Activated T-cell treated with anti-CD3 and anti-CD28 coated beads for 1 hour (primary cell): ENCODE measurements around the gene THY1.
"Not testable (repeated sequence)": the region's sequence is repeated elsewhere in the genome, so short reads cannot be mapped to it uniquely, and the experiment has no call there.

Experiments used
- DNase-seq: peaks from one replicate; pipeline ENCODE4 v3.0.0-alpha.2; 2020; ENCODE audit warnings: low read depth

Gene THY1

GRCh38 chr11:119445379-119445778, 22.4 kb upstream of the THY1 start:
- no peak for DNase-seq

GRCh38 chr11:119441898-119442243, 18.9 kb upstream of the THY1 start:
- DNase-seq = no peak

GRCh38 chr11:119438599-119438998, 15.6 kb upstream of the THY1 start:
- DNase-seq = no peak

- DNase-seq = not testable (repeated sequence)
Observed at GRCh38 chr11:119437521-119437920, 14.5 kb upstream of the THY1 start.

- no peak for DNase-seq
Observed at GRCh38 chr11:119436711-119437110, 13.7 kb upstream of the THY1 start.

- DNase-seq = no peak
Observed at GRCh38 chr11:119436093-119436492, 13.1 kb upstream of the THY1 start.

GRCh38 chr11:119434591-119435330, 11.8 kb upstream of the THY1 start:
- no peak for DNase-seq

GRCh38 chr11:119433358-119433725, 10.4 kb upstream of the THY1 start:
- DNase-seq = no peak

- DNase-seq = no peak
Observed at GRCh38 chr11:119432484-119433357, 9.7 kb upstream of the THY1 start.

- no peak for DNase-seq
Observed at GRCh38 chr11:119431523-119431922, 8.6 kb upstream of the THY1 start.

- no peak for DNase-seq
Observed at GRCh38 chr11:119427279-119427678, 4.3 kb upstream of the THY1 start.

- no peak for DNase-seq
Observed at GRCh38 chr11:119426142-119426541, 3.2 kb upstream of the THY1 start.

GRCh38 chr11:119424775-119425174, 1.8 kb upstream of the THY1 start:
- DNase-seq = no peak

- no peak for DNase-seq
Observed at GRCh38 chr11:119424276-119424675, 1.3 kb upstream of the THY1 start.

GRCh38 chr11:119423509-119424254, 710 bp upstream of the THY1 start:
- DNase-seq = no peak

- DNase-seq = no peak
Observed at GRCh38 chr11:119421941-119422808, 797 bp downstream of the THY1 start.

GRCh38 chr11:119421351-119421750, 1.6 kb downstream of the THY1 start:
- no peak for DNase-seq

- no peak for DNase-seq
Observed at GRCh38 chr11:119420631-119421030, 2.3 kb downstream of the THY1 start.

GRCh38 chr11:119419834-119420492, 3.0 kb downstream of the THY1 start:
- DNase-seq = no peak

- no peak for DNase-seq
Observed at GRCh38 chr11:119419246-119419645, 3.7 kb downstream of the THY1 start.

- DNase-seq = no peak
Observed at GRCh38 chr11:119418759-119419158, 4.2 kb downstream of the THY1 start.
